Measurements from ENCODE around the gene CPNE7. TPM values are rescaled to one million over a fixed set of nuclear protein-coding genes. Genes with fewer than 3 reads are reported as not detected.

Gene CPNE7
- total and polyA plus RNA-seq, 2 donors (not counting 1 experiment from before 2014, with no cell fraction given): 0.51 to 0.76 TPM

DNA sequence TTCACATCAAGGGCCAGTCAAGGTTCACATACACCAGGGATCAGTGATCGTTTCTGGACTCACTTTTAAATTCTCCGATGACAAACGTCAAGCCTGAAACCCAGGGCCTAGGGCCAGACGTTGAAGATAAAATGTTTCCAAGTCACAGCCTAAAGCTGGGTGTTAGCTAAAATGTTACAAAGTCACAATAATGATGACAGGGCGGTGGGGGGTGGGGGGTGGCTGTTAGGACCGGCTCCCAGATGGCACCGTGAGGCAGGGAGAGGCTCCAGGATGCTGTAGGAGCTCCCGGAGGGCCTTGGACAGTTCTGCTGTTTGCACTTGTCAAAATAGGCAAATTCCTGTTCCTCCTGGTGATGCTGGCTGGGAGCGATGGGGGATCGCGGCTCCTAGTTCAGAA is 31.4 kb upstream of the CPNE7 start:
- intact Hi-C loops (cut with micrococcal nuclease): no loop called here
- no peaks in the 10 kb centered on the region for H3K9me3 Mint-ChIP-seq (ENCODE audit: insufficient read depth)
- no peak overlapping the region for H3K4me3 Mint-ChIP-seq
- H3K9me3 ChIP-seq (ENCODE audit: control extremely low read depth in 1 of 3, control insufficient read depth in 2 of 3, insufficient read depth in 1 of 3, low read length in 2 of 3): no peaks in the 10 kb centered on the region
- no peaks in the 10 kb centered on the region for H3K27me3 ChIP-seq (replicated peaks in 1 of 4; ENCODE audit: control extremely low read depth in 1 of 4, control insufficient read depth in 3 of 4, insufficient read depth in 4 of 4, low read length in 3 of 4)
- CTCF ChIA-PET: no interaction called here
- H3K4me2 ChIP-seq (replicated peaks; ENCODE audit: low read depth, low read length, poor library complexity, severe bottlenecking): no peak overlapping the region
- peaks cover 9 to 41% of the 10 kb centered on the region in 2 experiments for H3K36me3 ChIP-seq (replicated peaks in 1 of 2; ENCODE audit: control extremely low read depth in 1 of 2, control insufficient read depth in 1 of 2, extremely low read depth in 1 of 2, insufficient read depth in 2 of 2, low read length in 1 of 2)
- POLR2A ChIA-PET: interaction anchor here (0.6 kb wide), 1 partner anchor 8 kb away, joined by 4 read pairs; no protein-coding TSS in a partner anchor
- no peak overlapping the region for H3K4me3 ChIP-seq (ENCODE audit: control extremely low read depth in 1 of 5, extremely low read depth in 1 of 5, insufficient read depth in 1 of 5, low read depth in 2 of 5, low read length in 4 of 5)
- H2AFZ ChIP-seq (ENCODE audit: insufficient read depth, low read depth, low read length, poor library complexity, severe bottlenecking): no peak overlapping the region
- WGBS (ENCODE audit: insufficient coverage): 97% methylated on average over 8 of the region's 11 CpGs
- H3K27ac Mint-ChIP-seq: no peak overlapping the region
- H3K27me3 Mint-ChIP-seq: no peaks in the 10 kb centered on the region
- TF ChIP-seq, protein P1, sequence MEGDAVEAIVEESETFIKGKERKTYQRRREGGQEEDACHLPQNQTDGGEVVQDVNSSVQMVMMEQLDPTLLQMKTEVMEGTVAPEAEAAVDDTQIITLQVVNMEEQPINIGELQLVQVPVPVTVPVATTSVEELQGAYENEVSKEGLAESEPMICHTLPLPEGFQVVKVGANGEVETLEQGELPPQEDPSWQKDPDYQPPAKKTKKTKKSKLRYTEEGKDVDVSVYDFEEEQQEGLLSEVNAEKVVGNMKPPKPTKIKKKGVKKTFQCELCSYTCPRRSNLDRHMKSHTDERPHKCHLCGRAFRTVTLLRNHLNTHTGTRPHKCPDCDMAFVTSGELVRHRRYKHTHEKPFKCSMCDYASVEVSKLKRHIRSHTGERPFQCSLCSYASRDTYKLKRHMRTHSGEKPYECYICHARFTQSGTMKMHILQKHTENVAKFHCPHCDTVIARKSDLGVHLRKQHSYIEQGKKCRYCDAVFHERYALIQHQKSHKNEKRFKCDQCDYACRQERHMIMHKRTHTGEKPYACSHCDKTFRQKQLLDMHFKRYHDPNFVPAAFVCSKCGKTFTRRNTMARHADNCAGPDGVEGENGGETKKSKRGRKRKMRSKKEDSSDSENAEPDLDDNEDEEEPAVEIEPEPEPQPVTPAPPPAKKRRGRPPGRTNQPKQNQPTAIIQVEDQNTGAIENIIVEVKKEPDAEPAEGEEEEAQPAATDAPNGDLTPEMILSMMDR (IDR thresholded peaks at IDR 0.05): no peak
- no peak for TF ChIP-seq EZH2 (IDR thresholded peaks at IDR 0.05; ENCODE audit: borderline replicate concordance, insufficient read depth, low read depth, low read length, poor library complexity, severe bottlenecking)
- peaks cover 2% of the 10 kb centered on the region for H3K4me1 Mint-ChIP-seq
- peaks cover 27% of the 10 kb centered on the region for H3K79me2 ChIP-seq (ENCODE audit: control insufficient read depth, insufficient read depth, low read length)
- H3K4me1 ChIP-seq (ENCODE audit: control insufficient read depth in 2 of 2, insufficient read depth in 2 of 2, low read length in 2 of 2): peaks cover 0 to 3% of the 10 kb centered on the region in 2 donors
- ATAC-seq (ENCODE audit: low read depth): no peak
- H4K20me1 ChIP-seq (ENCODE audit: control insufficient read depth, insufficient read depth, low read length, poor library complexity, severe bottlenecking): no peaks in the 10 kb centered on the region
- no peak overlapping the region for H3K27ac ChIP-seq (ENCODE audit: low read length in 2 of 2)
- no peak for DNase-seq
- H3K9ac ChIP-seq (ENCODE audit: low read length): no peak overlapping the region

DNA sequence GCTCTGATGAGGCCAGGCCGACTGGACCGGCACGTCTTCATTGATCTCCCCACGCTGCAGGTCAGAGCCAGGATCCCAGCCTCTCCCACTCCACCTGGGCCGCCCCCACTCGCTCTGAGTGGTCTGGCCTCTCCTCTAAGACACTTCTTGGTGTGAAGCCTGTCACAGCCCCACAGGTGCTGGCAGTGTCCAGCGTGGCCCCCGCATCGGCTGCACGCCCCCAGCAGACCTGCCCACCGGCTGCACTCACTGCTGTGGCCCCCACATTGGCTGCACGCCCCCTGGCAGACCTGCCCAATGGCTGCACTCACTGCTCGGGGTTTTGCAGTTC is 30.9 kb upstream of the CPNE7 start:
- no peak for DNase-seq
- ATAC-seq (ENCODE audit: low read depth): no peak
- Mint-ChIP-seq H3K4me1 (peaks cover 2% of the 10 kb centered on the region), H3K4me3 (no peak overlapping the region), H3K27ac (no peak overlapping the region), H3K9me3 (ENCODE audit: insufficient read depth) (no peaks in the 10 kb centered on the region), H3K27me3 (no peaks in the 10 kb centered on the region)
- H4K20me1 ChIP-seq (ENCODE audit: control insufficient read depth, insufficient read depth, low read length, poor library complexity, severe bottlenecking): no peaks in the 10 kb centered on the region
- H3K4me1 ChIP-seq (ENCODE audit: control insufficient read depth in 2 of 2, insufficient read depth in 2 of 2, low read length in 2 of 2): peaks cover 0 to 3% of the 10 kb centered on the region in 2 donors
- intact Hi-C loops (cut with micrococcal nuclease): no loop called here
- H3K36me3 ChIP-seq (replicated peaks in 1 of 2; ENCODE audit: control extremely low read depth in 1 of 2, control insufficient read depth in 1 of 2, extremely low read depth in 1 of 2, insufficient read depth in 2 of 2, low read length in 1 of 2): peaks cover 9 to 45% of the 10 kb centered on the region in 2 experiments
- WGBS (ENCODE audit: insufficient coverage): 94% methylated on average over 10 of the region's 13 CpGs
- TF ChIP-seq, protein P1 (IDR thresholded peaks at IDR 0.05): no peak
- TF ChIP-seq EZH2 (IDR thresholded peaks at IDR 0.05; ENCODE audit: borderline replicate concordance, insufficient read depth, low read depth, low read length, poor library complexity, severe bottlenecking): no peak
- no peak overlapping the region for H3K9ac ChIP-seq (ENCODE audit: low read length)
- H3K9me3 ChIP-seq (ENCODE audit: control extremely low read depth in 1 of 3, control insufficient read depth in 2 of 3, insufficient read depth in 1 of 3, low read length in 2 of 3): no peaks in the 10 kb centered on the region
- ChIA-PET CTCF (no interaction called here), POLR2A (no interaction called here)
- no peak overlapping the region for H2AFZ ChIP-seq (ENCODE audit: insufficient read depth, low read depth, low read length, poor library complexity, severe bottlenecking)
- no peak overlapping the region for H3K4me3 ChIP-seq (ENCODE audit: control extremely low read depth in 1 of 5, extremely low read depth in 1 of 5, insufficient read depth in 1 of 5, low read depth in 2 of 5, low read length in 4 of 5)
- no peaks in the 10 kb centered on the region for H3K27me3 ChIP-seq (replicated peaks in 1 of 4; ENCODE audit: control extremely low read depth in 1 of 4, control insufficient read depth in 3 of 4, insufficient read depth in 4 of 4, low read length in 3 of 4)
- H3K4me2 ChIP-seq (replicated peaks; ENCODE audit: low read depth, low read length, poor library complexity, severe bottlenecking): no peak overlapping the region
- H3K27ac ChIP-seq (ENCODE audit: low read length in 2 of 2): no peak overlapping the region
- peaks cover 29% of the 10 kb centered on the region for H3K79me2 ChIP-seq (ENCODE audit: control insufficient read depth, insufficient read depth, low read length)

Data from B cell (primary cell).